Omental fat pad (tissue), 4 donors: ENCODE data around the gene B4GALT4. TPM values are rescaled to one million over a fixed set of nuclear protein-coding genes. Genes with fewer than 3 reads are reported as not detected.
"Not testable (repeated sequence)": the region's sequence is repeated elsewhere in the genome, so short reads cannot be mapped to it uniquely, and the experiment has no call there.

Experiments
- ATAC-seq: fragments of 150-250 bp; one replicate; pipeline ENCODE4 v1.9.1; 2016; ENCODE audit warnings: mild to moderate bottlenecking, moderate library complexity; ENCODE audit not compliant: low FRiP score
- DNase-seq: peaks from one replicate; pipeline ENCODE4 v3.0.0-alpha.2; 2019; ENCODE audit warnings: low spot score
- total RNA-seq, 4 donors: library from RNA; depleted of rRNA; stranded (reverse); fragments of >200 nt; gene quantifications; one replicate each; pipeline ENCODE4 v1.1.0, GENCODE V29; 2016
- TF ChIP-seq, protein P1 (sequence below), 3 donors: fragments of 450-650 bp; IDR thresholded peaks; one replicate each; pipeline ENCODE4 v1.5.1; 2016 to 2017; ENCODE audit warnings: antibody characterized with exemption in 3 of 3, mild to moderate bottlenecking in 3 of 3, moderate library complexity in 2 of 3

B4GALT4 gene
- total RNA-seq, 4 donors from 2014 or later: 18.8 to 33.4 (median 25.9) TPM

DNA sequence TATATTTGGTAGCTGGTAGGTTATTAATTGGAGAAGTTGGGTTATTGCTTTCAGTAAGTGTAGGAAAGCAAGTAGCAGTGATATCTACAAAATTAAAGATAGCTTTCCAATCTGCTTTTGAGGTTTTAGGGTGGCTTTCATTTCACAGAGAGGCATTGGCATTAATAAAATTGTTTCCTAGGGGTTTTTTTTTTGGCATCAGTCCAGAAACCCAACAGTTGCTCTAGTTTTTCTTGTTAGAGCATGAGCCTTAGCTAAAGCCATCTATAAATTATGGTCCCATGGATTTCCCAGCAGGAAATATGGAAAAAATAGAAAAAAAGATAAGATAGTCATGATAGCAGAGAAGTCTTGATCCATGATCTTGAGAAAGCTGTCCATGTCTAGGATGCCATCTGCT is 3.0 kb upstream of the B4GALT4 start:
- ATAC-seq (no peak), DNase-seq (no peak)
- TF ChIP-seq, protein P1, sequence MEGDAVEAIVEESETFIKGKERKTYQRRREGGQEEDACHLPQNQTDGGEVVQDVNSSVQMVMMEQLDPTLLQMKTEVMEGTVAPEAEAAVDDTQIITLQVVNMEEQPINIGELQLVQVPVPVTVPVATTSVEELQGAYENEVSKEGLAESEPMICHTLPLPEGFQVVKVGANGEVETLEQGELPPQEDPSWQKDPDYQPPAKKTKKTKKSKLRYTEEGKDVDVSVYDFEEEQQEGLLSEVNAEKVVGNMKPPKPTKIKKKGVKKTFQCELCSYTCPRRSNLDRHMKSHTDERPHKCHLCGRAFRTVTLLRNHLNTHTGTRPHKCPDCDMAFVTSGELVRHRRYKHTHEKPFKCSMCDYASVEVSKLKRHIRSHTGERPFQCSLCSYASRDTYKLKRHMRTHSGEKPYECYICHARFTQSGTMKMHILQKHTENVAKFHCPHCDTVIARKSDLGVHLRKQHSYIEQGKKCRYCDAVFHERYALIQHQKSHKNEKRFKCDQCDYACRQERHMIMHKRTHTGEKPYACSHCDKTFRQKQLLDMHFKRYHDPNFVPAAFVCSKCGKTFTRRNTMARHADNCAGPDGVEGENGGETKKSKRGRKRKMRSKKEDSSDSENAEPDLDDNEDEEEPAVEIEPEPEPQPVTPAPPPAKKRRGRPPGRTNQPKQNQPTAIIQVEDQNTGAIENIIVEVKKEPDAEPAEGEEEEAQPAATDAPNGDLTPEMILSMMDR (IDR thresholded peaks at IDR 0.05): no peak

DNA sequence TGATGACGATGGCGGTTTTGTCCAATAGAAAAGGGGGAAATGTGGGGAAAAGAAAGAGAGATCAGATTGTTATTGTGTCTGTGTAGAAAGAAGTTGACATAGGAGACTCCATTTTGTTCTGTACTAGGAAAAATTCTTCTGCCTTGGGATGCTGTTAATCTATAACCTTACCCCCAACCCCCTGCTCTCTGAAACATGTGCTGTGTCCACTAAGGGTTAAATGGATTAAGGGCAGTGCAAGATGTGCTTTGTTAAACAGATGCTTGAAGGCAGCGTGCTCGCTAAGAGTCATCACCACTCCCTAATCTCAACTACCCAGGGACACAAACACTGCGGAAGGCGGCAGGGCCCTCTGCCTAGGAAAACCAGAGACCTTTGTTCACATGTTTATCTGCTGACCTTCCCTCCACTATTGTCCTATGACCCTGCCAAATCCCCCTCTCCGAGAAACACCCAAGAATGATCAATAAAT is 2.4 kb upstream of the B4GALT4 start:
- not testable (repeated sequence) for ATAC-seq, DNase-seq

DNA sequence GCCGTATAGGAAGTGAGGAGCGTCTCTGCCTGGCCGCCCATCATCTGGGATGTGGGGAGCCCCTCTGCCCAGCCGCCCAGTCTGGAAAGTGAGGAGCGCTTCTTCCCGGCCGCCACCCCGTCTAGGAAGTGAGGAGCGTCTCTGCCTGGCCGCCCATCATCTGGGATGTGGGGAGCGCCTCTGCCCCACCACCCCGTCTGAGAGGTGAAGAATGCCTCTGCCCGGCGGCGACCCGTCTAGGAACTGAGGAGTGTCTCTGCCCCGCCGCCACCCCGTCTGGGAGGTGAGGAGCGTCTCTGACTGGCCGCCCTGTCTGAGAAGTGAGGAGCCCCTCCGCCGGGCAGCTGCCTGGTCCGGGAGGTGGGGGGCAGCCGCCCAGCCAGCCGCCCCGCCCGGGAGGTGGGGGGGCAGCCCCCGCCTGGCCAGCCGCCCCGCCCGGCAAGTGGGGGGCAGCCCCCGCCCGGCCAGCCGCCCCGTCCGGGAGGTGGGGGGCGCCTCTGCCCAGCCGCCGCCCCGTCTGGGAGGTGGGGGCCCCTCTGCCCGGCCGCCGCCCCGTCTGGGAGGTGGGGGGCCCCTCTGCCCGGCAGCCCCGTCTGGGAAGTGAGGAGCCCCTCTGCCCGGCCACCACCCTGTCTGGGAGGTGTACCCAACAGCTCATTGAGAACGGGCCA is 1.8 kb upstream of the B4GALT4 start:
- not testable (repeated sequence) for DNase-seq, ATAC-seq

DNA sequence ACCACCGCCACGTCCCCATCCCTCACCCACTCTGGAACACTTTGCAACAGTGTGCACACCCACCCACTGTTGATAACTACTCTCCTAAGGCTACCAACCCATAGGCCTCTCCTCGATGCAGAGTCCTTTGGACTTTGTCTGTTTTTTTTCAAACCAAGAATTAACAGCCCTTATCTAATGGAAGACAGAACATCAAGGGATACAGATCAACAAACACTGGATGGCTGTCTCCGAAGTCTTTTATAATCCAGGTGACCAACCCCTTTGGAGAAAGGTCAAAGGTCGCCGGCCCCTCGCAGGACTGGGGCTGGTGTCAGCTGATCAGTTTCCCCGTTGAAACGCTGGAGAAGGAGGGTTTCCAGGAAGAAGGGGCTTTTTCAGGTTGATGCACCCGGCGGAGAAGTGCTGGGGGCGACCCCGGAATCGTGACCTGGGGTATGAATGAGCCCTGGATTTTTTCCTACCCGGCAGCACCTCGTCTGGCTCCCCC is 532 bp downstream of the B4GALT4 start:
- peak; percentile 30 for ATAC-seq
- no peak for DNase-seq
- TF ChIP-seq, protein P1 (IDR thresholded peaks at IDR 0.05): no peak

DNA sequence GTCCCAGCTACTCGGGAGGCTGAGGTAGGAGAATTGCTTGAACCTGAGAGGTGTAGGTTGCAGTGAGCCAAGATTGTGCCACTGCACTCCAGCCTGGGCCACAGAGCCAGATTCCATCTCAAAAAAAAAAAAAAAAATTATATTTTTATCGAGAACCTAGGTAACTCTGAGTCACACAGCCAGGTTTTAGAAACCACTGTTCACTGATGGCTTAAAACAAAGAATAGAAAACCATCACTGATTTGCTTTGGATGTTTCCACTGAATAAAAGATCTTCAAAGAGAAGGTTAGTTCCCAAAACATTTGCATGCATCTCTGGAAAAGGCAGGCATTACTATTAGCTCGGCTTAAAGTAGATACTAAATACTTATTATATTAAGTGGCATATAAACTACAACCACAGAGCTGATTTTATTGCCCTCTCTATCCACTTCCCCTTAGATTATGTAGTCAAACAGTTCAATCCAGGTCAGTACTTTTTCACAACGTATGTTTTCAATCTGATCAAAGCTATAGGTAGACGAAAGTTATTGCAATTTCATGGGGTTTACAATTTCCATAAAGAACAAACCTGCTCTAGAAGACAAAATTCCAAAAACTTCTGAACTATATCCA is 1.4 kb downstream of the B4GALT4 start:
- TF ChIP-seq, protein P1 (IDR thresholded peaks at IDR 0.05): no peak
- DNase-seq: no peak
- ATAC-seq: no peak

- DNase-seq (no peak), ATAC-seq (no peak)
- TF ChIP-seq, protein P1 (IDR thresholded peaks at IDR 0.05): no peak
Measured at GRCh38 chr3:119238363-119238762, 2.3 kb downstream of the B4GALT4 start.

DNA sequence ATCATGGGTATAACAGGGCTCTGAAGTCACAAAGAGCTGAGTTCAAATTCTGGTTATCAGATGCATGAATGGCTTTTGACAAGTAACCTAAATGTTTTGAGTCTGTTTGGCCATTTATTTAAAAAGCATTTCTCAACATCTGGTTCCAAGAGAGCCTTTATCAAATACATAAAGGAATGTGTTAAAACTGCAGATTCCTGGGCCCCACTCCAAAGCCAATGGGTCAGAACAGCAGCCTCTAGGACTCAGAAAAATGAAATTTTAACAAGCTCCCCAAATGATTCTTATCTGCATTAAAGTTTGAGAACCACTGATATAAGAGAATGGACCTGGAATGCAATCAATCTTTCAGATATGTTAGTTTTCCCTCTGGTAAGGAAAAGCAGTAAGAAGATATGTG is 3.4 kb downstream of the B4GALT4 start:
- TF ChIP-seq, protein P1 (IDR thresholded peaks at IDR 0.05): no peak
- ATAC-seq (no peak), DNase-seq (no peak)

GRCh38 chr3:119236756-119237155 is 3.9 kb downstream of the B4GALT4 start:
- DNase-seq (no peak), ATAC-seq (no peak)
- TF ChIP-seq, protein P1 (IDR thresholded peaks at IDR 0.05): no peak
